Measurements from ENCODE around the gene SLC16A5. TPM values are rescaled to one million over a fixed set of nuclear protein-coding genes. Genes with fewer than 3 reads are reported as not detected.
"Not testable (repeated sequence)": the region's sequence is repeated elsewhere in the genome, so short reads cannot be mapped to it uniquely, and the experiment has no call there.

Gene SLC16A5, protein sequence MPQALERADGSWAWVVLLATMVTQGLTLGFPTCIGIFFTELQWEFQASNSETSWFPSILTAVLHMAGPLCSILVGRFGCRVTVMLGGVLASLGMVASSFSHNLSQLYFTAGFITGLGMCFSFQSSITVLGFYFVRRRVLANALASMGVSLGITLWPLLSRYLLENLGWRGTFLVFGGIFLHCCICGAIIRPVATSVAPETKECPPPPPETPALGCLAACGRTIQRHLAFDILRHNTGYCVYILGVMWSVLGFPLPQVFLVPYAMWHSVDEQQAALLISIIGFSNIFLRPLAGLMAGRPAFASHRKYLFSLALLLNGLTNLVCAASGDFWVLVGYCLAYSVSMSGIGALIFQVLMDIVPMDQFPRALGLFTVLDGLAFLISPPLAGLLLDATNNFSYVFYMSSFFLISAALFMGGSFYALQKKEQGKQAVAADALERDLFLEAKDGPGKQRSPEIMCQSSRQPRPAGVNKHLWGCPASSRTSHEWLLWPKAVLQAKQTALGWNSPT
- total RNA-seq, result 10 to 100 TPM in 1 of 2 donors, 1 to 10 TPM in 1; 7.2 to 14.3 TPM
- long read RNA-seq, partial matches to known transcripts, result 1 of 17 reads
- long read RNA-seq, other reads (novel, unspliced or antisense), result 11 of 17 reads

DNA sequence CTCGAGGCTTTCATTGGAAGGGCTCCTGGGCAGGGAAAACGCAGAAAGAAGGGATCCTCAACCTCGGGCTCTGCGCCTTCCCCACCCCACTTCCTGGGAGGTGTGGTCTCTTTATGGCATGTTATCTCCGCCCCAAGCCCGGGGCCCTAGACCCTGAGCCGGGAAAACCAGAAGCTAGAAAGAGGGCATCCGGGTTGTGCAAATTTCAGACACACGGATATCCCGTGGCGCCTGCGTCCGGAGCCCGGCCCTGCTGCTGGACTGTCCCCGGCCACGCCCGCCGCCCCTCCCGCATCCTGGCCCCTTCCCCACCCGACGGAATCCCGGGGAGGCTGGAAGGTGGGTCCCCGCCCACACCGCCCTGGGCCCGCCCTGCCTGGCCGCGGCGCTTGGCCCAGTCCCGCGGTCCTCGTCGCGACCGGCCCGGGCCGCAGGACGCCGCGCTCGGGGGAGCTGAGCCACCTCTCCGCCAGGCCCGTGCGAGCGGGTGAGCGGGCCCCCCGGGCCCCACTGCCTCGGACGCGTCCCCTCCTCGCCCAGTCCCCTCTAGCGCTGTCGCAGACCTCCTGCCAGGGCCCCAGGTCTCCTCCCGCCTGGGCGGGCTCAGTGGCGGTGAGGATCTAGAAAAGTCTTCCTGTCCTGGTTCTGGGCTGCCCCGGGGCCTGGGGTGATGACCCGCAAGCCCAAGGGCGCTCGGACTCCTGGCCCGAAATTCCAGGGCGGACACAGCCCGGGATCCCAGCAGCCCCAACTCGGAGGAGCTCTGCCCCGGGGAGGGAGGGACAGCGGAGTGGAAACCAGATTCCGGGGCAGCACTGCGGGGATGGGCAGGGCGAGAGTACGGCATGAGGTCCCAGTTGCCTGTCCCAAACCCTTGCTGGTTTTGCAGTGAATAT is at the start of gene SLC16A5:
TSS of gene SLC16A5 (plus strand) at position 397 of the 896 bp plus-strand sequence. CDS start 5,683 bp downstream, outside the sequence.
- intact Hi-C loops (cut with DNase I), result no loop called here

DNA sequence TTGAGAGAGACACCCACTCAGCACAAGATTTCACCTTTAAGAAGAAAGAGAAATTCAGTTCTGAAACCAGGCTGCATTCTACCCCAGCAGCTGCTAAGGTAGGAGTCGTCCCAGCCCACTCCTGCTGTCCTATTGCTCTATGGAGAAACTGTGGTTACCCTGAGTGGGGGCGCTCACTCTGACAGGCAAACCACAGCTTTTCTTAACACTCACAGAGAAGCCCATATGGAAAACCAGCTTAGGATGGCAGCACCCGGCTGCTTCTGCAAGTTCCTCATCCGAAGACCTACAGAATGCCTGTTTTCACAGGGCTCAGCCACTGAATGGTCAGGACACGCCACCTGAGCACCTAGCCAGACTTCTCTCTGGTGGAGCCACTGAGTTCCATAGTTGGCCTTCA is 48.5 kb upstream of the SLC16A5 start:
- intact Hi-C loops (cut with DNase I), result no loop called here
- DNase-seq (no peak), ATAC-seq (no peak)

More for the DNA sequence above, at the start of gene SLC16A5:
- peak; percentile 93 to 94 for ATAC-seq
- DNase-seq, result peak; percentile 94

DNA sequence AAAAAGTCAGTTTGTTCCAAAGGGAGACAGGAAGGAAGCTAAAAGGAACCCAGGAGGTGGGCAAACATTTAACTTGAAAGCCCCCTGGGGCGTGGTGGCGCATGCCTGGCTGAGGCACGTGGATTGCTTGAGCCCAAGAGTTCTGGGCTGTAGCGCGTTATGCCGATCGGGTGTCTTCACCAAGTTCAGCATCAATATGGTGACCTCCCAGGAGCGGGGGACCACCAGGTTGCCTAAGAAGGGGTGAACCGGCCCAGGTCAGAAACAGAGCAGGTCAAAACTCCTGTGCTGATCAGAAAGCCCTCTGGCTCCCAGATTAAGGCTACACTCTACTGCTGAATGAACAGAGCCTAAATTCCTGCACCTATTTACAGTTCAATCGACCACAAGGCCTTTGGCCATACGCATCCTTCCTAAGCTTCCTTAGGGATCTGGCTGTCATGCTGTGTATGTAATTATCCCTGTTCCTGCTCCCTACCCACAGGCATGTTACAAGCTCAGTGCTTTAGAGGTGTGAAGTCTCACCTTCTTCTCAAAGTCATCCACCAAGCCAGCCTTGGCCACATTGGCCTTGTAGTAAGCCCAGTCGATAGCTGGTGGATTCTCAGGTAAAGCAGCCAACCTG is 46.0 kb upstream of the SLC16A5 start:
- DNase-seq, result no peak
- intact Hi-C loops (cut with DNase I), result no loop called here
- no peak for ATAC-seq

DNA sequence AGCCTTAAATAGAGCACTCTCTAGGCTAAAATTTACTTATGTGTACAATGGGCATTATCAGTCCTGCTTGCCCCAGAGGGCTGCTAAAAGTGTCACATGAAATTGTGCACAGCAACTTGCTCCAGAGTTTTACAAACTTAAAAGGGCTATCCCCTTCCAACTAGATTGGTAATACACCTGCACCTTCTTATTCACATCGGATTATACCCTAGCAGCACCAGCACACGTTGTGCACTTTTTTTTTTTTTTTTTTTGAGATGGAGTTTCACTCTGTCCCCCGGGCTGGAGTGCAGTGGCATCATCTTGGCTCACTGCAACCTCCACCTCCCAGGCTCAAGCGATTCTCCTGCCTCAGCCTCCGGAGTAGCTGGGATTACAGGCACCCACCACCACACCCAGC is 44.0 kb upstream of the SLC16A5 start:
- DNase-seq; intact Hi-C loops (cut with DNase I); ATAC-seq: not testable (repeated sequence)

DNA sequence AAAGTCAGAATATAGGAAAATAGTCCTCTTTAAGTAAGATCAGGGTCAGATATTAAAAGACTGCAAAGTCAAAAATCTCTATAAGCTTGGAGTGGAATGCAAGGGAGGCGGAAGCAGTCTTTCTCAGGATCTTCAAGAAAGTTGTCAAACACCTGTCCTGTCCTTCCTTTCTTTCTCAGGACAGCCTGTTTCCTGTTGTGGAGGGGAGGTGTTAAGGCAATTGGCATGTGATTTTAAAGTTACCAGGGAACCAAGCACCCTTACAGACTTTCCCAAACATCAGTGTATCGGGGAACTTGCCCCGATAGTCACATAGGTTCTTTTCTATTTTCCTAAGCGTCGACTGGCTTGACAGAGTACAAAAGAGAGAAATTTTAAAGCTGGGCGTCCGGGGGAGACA is 43.0 kb upstream of the SLC16A5 start:
- no peak for ATAC-seq
- intact Hi-C loops (cut with DNase I), result no loop called here

DNA sequence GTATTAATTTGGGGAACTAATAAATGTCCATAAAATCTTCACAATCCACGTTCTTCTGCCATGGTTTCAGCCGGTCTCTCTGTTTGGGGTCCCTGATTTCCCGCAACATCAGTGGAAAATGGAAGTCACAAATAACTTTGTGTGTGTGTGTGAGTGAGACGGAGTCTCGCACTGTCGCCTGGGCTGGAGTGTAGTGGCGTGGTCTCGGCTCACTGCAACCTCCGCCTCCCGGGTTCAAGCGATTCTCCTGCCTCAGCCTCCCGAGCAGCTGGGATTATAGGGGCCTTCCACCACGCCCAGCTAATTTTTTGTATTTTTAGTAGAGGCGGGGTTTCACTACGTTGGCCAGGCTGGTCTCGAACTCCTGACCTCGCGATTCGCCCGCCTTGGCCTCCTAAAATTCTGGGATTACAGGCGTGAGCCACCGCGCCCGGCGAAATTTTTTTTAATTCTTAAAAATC is 41.8 kb upstream of the SLC16A5 start:
- ATAC-seq; DNase-seq; intact Hi-C loops (cut with DNase I): not testable (repeated sequence)

More for the DNA sequence above, 43.0 kb upstream of the SLC16A5 start:
- DNase-seq, result no peak

DNA sequence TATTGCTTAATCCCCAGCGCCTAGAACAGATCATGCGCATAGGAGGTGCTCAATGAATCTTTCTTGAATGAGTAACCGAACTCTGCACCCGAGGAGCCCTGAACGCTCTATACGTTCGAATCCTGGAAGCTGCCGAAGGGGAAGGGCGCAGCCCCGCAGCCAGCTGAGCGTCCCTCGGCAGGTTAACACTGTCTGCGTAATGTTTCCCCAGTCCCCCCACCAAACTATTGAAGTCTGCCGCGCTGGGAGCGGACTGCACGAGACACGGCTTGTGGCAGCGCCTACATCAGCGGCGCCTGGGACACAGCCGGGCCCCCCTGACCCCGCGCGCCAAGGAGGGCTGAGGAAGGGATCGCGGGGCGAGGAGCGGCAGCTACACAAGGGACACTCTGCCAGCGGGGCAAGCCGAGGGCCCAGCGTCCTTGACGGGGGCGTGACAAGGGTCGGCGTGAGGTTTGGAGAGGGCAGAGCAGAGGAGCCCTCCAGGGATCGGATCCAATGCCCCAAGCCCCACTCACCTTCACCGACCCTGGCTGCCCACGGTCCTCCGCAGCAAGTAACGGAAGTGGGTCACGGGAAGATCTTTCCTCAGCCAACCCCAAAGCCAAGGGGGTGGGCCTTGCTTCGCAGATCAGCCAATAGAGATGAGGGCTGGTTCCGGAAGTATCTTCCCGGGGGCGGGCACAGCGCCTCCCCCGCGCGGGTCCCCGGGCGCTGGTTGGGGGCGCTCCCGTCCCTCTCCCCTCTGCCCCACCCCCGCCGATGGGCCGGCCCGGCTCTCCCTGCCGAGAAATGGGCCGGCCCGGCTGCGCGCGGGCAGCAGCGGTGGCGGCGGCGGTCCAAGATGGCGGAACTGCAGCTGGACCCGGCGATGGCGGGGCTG is 41.1 kb upstream of the SLC16A5 start, which contains the start of the genes ATP5PD and KCTD2:
TSS of gene ATP5PD (minus strand) at position 563 of the 883 bp plus-strand sequence. CDS start 4,319 bp downstream, outside the sequence.
TSS of gene KCTD2 (plus strand) at position 819 of the 883 bp plus-strand sequence. CDS start at position 845, 26 bp downstream.
- ATAC-seq (peak; percentile 97 to 98), DNase-seq (peak; percentile 96)
- intact Hi-C loops (cut with DNase I), result no loop called here

DNA sequence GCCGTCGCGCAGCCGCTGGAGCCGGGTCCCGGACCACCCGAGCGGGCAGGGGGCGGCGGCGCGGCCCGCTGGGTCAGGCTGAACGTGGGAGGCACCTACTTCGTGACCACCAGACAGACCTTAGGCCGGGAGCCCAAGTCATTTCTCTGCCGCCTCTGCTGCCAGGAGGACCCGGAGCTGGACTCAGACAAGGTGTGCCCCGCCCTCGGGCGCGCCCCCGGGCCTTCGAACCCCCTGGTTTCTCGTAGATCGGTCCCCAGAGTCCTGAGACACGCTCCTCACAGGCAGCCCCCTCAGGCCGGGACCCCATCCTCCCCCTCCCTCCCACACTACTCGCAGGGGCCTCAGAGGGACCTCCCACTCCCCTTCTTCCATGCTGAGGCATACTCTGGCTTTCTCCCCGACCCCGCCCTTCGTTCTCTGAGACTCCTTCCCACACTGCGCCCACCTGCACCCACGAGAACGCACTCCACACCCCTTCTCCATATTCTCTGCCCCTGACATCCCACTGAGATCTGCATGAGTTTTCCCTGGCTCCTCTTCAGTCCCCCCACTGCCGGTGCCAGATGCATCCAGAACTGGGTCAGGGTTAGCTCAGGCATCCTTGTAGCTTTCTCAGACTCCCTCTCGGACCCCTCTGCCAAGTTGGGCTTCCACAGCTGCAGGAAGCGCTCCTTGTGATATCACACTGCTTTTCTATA is 40.2 kb upstream of the SLC16A5 start:
- intact Hi-C loops (cut with DNase I), result no loop called here
- ATAC-seq (no peak), DNase-seq (peak; percentile 61)

DNA sequence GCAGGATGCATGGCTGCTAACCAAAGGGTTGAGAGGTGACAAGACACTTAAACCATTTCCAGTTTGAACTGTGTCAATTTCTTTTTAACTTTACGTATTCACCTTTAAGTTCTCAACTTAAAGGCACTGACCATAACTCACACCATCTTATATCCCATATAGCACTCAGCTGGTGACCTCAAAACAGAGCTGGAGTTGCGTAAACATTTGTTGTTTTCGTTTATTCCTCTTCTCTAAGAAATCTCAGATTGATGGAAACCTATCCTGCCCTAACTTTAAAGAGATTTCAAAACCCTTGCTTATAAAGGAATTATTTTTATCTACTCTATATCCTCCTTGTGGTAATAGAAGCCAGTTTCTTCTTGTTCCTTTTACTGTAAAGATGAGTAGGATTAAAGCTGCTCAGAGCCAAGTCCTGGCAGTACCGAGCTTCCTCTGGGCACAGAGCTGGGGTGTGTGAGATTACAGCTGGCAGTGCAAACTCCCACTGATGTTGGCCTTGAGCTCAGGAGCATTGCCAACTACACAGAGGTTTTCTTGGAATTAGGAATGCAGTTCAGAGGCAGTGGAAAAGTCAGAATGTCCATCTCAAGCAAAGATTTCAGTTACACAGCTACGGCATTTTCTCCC is 39.4 kb upstream of the SLC16A5 start:
- peak; percentile 53 for DNase-seq
- peak; percentile 29 to 36 for ATAC-seq
- intact Hi-C loops (cut with DNase I), result no loop called here

DNA sequence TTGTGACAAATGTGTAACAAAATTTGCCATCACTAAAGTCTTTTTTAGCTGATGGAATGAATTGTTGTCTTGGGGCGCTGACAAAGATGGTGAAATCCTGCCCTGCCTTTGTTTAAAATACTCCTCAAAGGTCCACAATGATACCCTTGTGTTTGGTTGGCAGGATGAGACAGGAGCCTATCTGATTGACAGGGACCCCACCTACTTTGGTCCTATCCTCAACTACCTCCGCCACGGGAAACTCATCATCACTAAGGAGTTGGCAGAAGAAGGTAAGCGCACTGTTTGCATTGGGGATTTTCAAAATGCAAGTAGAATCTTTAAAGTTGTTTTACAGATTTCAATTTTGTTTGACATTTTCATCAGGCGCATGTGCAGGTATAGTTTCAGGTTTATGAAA is 38.7 kb upstream of the SLC16A5 start:
- DNase-seq (no peak), ATAC-seq (no peak)
- intact Hi-C loops (cut with DNase I), result no loop called here

DNA sequence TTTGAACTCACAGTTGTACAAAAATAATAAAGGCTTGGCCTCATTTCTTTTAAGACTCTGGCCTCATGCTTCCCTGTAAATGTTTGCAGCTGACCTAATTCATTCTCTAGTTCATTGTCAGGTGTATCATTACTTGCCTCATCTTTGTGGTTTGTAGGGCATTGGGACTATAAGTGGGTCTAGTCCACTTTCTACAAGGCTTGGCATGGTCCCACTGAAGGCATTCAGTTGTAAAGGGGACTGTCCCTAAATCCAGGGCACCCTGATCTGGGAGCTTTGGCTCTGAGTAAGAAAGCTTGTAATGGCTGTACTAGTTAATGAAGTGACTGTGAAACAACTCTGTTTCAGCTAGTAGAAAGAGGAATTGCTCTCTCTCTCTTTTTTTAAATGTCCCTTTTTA is 38.0 kb upstream of the SLC16A5 start:
- ATAC-seq, result no peak
- intact Hi-C loops (cut with DNase I), result no loop called here
- no peak for DNase-seq

DNA sequence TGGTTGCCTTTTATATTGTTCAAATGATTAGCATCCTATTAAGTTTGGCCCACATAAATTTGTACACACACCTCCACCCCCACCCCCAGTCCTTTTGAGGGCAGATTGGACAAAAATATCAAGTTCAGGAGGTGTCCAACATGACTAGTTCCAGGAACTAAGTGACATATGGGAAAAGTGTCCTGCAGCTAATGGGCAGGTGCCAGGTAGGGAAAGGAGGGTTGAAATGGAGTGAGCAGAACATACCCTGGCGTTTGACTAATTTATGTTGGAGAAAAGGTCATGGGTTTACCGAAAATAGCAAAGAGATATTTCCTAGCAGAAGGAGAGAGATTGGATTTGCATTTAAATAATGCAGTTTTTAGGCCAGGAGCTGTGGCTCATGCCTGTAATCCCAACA is 35.8 kb upstream of the SLC16A5 start:
- ATAC-seq, result no peak
- intact Hi-C loops (cut with DNase I), result no loop called here
- DNase-seq, result no peak

DNA sequence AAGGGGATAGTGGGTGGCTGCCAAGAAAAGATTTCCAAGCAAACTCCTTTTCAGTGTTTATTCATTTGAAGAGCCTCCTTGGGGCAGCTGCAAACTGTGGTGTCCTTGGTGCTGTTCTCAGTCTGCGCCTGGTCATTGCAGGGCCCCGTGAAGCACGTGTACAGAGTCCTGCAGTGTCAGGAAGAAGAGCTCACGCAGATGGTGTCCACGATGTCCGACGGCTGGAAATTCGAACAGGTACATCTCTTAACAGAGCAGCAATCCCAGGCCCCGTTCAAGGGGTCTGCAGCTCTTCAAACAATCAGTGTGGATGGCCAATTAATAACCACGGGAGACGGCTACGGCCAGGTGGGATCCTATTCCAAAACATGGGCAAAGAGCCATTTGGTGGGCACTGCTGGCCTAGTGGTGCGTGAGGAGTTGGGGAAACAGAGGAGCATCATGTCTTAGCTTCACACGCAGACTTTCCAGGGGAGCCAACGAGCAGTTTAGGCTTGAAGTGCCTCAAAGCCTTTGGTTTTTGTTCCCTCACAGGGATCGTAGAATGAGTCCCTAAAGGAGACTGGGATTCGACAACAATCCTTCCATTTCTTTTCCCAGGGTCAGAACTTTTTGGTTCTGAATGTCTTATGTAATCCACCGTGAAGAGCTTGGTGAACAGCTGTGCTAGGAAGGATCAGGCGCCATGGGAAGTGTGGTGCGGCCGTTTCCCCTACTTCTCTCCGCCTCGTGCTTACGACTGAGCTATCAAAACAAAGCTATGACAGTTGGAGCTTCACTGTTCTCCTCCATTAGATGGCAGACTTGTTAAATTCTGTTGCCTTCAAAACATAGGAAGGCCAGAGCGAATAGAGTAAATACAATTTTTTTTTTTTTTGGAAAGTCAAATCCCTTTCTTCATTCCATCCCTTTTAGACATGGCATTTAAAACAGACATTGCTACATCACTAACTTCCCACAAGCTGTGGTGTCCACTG is 28.1 kb upstream of the SLC16A5 start:
- peak; percentile 82 to 85 for ATAC-seq
- intact Hi-C loops (cut with DNase I), result loop anchor here in 1 of 2 donors (10.0 kb wide), 1 partner anchor 115 kb away; no protein-coding TSS in a partner anchor
- DNase-seq, result no peak

DNA sequence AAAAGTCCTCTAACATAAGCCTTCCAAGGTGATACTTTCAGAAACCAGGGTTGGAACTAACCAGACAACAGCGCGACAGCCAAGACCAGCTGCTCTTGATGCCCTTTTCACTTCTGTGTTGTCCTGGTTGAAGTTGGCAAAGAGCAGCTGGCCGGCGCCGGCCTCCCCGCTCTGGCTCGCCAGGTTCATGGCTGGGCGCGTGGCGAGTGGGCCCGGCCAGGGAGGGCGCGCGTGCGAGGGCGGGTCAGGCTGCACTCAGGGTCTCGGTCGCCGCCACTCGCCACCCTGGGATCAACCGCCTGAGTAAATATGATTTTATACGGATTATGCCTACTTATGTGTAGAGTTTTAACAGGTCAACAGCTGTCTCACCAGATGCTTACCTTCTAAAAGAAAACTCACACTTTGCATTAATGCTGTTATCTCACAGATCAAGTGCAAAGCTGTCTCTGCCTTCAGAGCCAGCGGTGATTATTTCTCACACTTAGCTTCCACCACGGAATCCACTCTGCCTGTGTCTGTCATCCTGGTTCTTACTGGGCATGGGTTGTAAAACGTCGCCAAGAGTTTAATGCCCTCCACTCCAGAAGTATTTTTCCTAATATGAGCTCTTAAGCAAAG is 27.2 kb upstream of the SLC16A5 start:
- no peak for DNase-seq
- ATAC-seq, result peak; percentile 71 to 74
- intact Hi-C loops (cut with DNase I), result loop anchor here in 1 of 2 donors (10.0 kb wide), 1 partner anchor 114 kb away; no protein-coding TSS in a partner anchor

DNA sequence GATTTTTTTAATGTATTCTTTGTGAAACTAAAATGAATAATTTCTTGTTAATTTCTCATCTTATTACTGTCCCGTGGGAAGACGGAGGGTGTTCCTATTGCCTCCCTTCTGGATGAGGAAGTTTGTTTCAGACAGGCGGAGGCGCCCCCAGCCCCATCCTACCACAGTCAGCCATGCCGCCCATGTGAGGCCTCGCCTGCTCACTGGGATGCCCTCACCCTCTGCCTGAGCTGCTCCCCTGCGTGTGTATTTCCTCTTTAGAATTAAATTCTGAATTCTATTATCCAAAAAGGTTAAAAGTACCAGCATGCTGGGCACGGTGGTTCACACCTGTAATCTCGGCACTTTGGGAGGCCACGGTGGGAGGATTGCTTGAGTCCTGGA is 26.7 kb upstream of the SLC16A5 start:
- intact Hi-C loops (cut with DNase I), result loop anchor here in 1 of 2 donors (10.0 kb wide), 1 partner anchor 114 kb away; no protein-coding TSS in a partner anchor
- DNase-seq, result no peak

More for the DNA sequence above, 26.7 kb upstream of the SLC16A5 start:
- ATAC-seq, result no peak

Data from left cardiac atrium (tissue), 4 donors.